ENCODE measurements around the gene RTL1.

The RTL1 gene

GRCh38 chr14:100844846-100845245 is 58.7 kb downstream of the RTL1 start:
- H3K4me3 Mint-ChIP-seq, result no peak overlapping the region
- H3K27me3 Mint-ChIP-seq, result no peaks in the 10 kb centered on the region
- H3K9me3 Mint-ChIP-seq, result no peaks in the 10 kb centered on the region
- H3K27ac Mint-ChIP-seq, result no peak overlapping the region
- intact Hi-C loops (cut with micrococcal nuclease), result no loop called here
- H3K36me3 Mint-ChIP-seq (ENCODE audit: low read depth), result no peaks in the 10 kb centered on the region
- H3K4me1 Mint-ChIP-seq (ENCODE audit: low read depth), result no peaks in the 10 kb centered on the region

- no peaks in the 10 kb centered on the region for H3K36me3 Mint-ChIP-seq (ENCODE audit: low read depth)
- no peak overlapping the region for H3K4me3 Mint-ChIP-seq
- H3K27ac Mint-ChIP-seq, result no peak overlapping the region
- H3K4me1 Mint-ChIP-seq (ENCODE audit: low read depth), result no peaks in the 10 kb centered on the region
- H3K27me3 Mint-ChIP-seq, result no peaks in the 10 kb centered on the region
- no peaks in the 10 kb centered on the region for H3K9me3 Mint-ChIP-seq
- intact Hi-C loops (cut with micrococcal nuclease), result no loop called here
These were observed 59.1 kb downstream of the RTL1 start for GRCh38 chr14:100844421-100844820.

GRCh38 chr14:100844082-100844408 is 59.5 kb downstream of the RTL1 start:
- Mint-ChIP-seq H3K27ac (no peak overlapping the region), H3K4me1 (ENCODE audit: low read depth) (no peaks in the 10 kb centered on the region), H3K36me3 (ENCODE audit: low read depth) (no peaks in the 10 kb centered on the region), H3K9me3 (no peaks in the 10 kb centered on the region), H3K4me3 (no peak overlapping the region), H3K27me3 (no peaks in the 10 kb centered on the region)
- intact Hi-C loops (cut with micrococcal nuclease), result no loop called here

- Mint-ChIP-seq H3K27ac (no peak overlapping the region), H3K4me3 (no peak overlapping the region), H3K9me3 (no peaks in the 10 kb centered on the region), H3K27me3 (no peaks in the 10 kb centered on the region), H3K36me3 (ENCODE audit: low read depth) (no peaks in the 10 kb centered on the region), H3K4me1 (ENCODE audit: low read depth) (no peaks in the 10 kb centered on the region)
- intact Hi-C loops (cut with micrococcal nuclease), result no loop called here
These were observed 60.7 kb downstream of the RTL1 start for GRCh38 chr14:100842799-100843198.

GRCh38 chr14:100841761-100842403 is 61.6 kb downstream of the RTL1 start:
- Mint-ChIP-seq H3K4me3 (no peak overlapping the region), H3K36me3 (ENCODE audit: low read depth) (no peaks in the 10 kb centered on the region), H3K4me1 (ENCODE audit: low read depth) (no peaks in the 10 kb centered on the region), H3K27me3 (no peaks in the 10 kb centered on the region), H3K9me3 (no peaks in the 10 kb centered on the region), H3K27ac (no peak overlapping the region)
- intact Hi-C loops (cut with micrococcal nuclease), result no loop called here

- H3K4me1 Mint-ChIP-seq (ENCODE audit: low read depth), result no peaks in the 10 kb centered on the region
- H3K4me3 Mint-ChIP-seq, result no peak overlapping the region
- H3K9me3 Mint-ChIP-seq, result no peaks in the 10 kb centered on the region
- intact Hi-C loops (cut with micrococcal nuclease), result no loop called here
- H3K27me3 Mint-ChIP-seq, result no peaks in the 10 kb centered on the region
- no peaks in the 10 kb centered on the region for H3K36me3 Mint-ChIP-seq (ENCODE audit: low read depth)
- no peak overlapping the region for H3K27ac Mint-ChIP-seq
These were observed 62.3 kb downstream of the RTL1 start for GRCh38 chr14:100841066-100841760.

GRCh38 chr14:100840286-100841065 is 63.0 kb downstream of the RTL1 start:
- Mint-ChIP-seq H3K9me3 (no peaks in the 10 kb centered on the region), H3K4me1 (ENCODE audit: low read depth) (no peaks in the 10 kb centered on the region), H3K27ac (no peak overlapping the region)

GRCh38 chr14:100839681-100840111 is 63.8 kb downstream of the RTL1 start:
- Mint-ChIP-seq H3K27ac (no peak overlapping the region), H3K4me1 (ENCODE audit: low read depth) (no peaks in the 10 kb centered on the region), H3K9me3 (no peaks in the 10 kb centered on the region), H3K36me3 (ENCODE audit: low read depth) (no peaks in the 10 kb centered on the region), H3K27me3 (no peaks in the 10 kb centered on the region), H3K4me3 (no peak overlapping the region)
- intact Hi-C loops (cut with micrococcal nuclease), result no loop called here

More at GRCh38 chr14:100840286-100841065, 63.0 kb downstream of the RTL1 start:
- Mint-ChIP-seq H3K27me3 (no peaks in the 10 kb centered on the region), H3K4me3 (no peak overlapping the region), H3K36me3 (ENCODE audit: low read depth) (no peaks in the 10 kb centered on the region)
- intact Hi-C loops (cut with micrococcal nuclease), result no loop called here

- Mint-ChIP-seq H3K4me3 (no peak overlapping the region), H3K9me3 (no peaks in the 10 kb centered on the region), H3K4me1 (ENCODE audit: low read depth) (no peaks in the 10 kb centered on the region), H3K27ac (no peak overlapping the region), H3K36me3 (ENCODE audit: low read depth) (no peaks in the 10 kb centered on the region), H3K27me3 (no peaks in the 10 kb centered on the region)
- intact Hi-C loops (cut with micrococcal nuclease), result no loop called here
These were observed 64.3 kb downstream of the RTL1 start for GRCh38 chr14:100839315-100839585.

- no peaks in the 10 kb centered on the region for H3K27me3 Mint-ChIP-seq
- no peak overlapping the region for H3K4me3 Mint-ChIP-seq
- no peaks in the 10 kb centered on the region for H3K9me3 Mint-ChIP-seq
- no peak overlapping the region for H3K27ac Mint-ChIP-seq
- intact Hi-C loops (cut with micrococcal nuclease), result no loop called here
- no peaks in the 10 kb centered on the region for H3K36me3 Mint-ChIP-seq (ENCODE audit: low read depth)
- no peaks in the 10 kb centered on the region for H3K4me1 Mint-ChIP-seq (ENCODE audit: low read depth)
These were observed 64.8 kb downstream of the RTL1 start for GRCh38 chr14:100838493-100839314.

GRCh38 chr14:100837805-100838350 is 65.6 kb downstream of the RTL1 start:
- Mint-ChIP-seq H3K4me1 (ENCODE audit: low read depth) (no peaks in the 10 kb centered on the region), H3K9me3 (no peaks in the 10 kb centered on the region), H3K4me3 (no peak overlapping the region), H3K36me3 (ENCODE audit: low read depth) (no peaks in the 10 kb centered on the region), H3K27ac (no peak overlapping the region), H3K27me3 (no peaks in the 10 kb centered on the region)
- intact Hi-C loops (cut with micrococcal nuclease), result no loop called here

GRCh38 chr14:100836941-100837804 is 66.3 kb downstream of the RTL1 start:
- H3K9me3 Mint-ChIP-seq, result no peaks in the 10 kb centered on the region
- H3K36me3 Mint-ChIP-seq (ENCODE audit: low read depth), result no peaks in the 10 kb centered on the region
- intact Hi-C loops (cut with micrococcal nuclease), result no loop called here
- no peak overlapping the region for H3K27ac Mint-ChIP-seq
- H3K27me3 Mint-ChIP-seq, result no peaks in the 10 kb centered on the region
- H3K4me3 Mint-ChIP-seq, result no peak overlapping the region
- H3K4me1 Mint-ChIP-seq (ENCODE audit: low read depth), result no peaks in the 10 kb centered on the region

GRCh38 chr14:100836311-100836805 is 67.2 kb downstream of the RTL1 start:
- H3K4me3 Mint-ChIP-seq, result no peak overlapping the region
- H3K27me3 Mint-ChIP-seq, result no peaks in the 10 kb centered on the region
- no peaks in the 10 kb centered on the region for H3K36me3 Mint-ChIP-seq (ENCODE audit: low read depth)
- H3K9me3 Mint-ChIP-seq, result no peaks in the 10 kb centered on the region
- no peak overlapping the region for H3K27ac Mint-ChIP-seq
- H3K4me1 Mint-ChIP-seq (ENCODE audit: low read depth), result no peaks in the 10 kb centered on the region
- intact Hi-C loops (cut with micrococcal nuclease), result no loop called here

All from dendritic cell treated with granulocyte-macrophage colony-stimulating factor and Interleukin-4, amounts not matched to agents 40 ng/mL and 50 ng/mL, for 4 days (primary cell).